BLaER1 treated with 17β-estradiol and CSF1 and Interleukin-3, amounts not matched to agents 10 nM and 100 nM (cell line): ENCODE data around the gene ZSCAN18.

Experiments used
- H3K27ac ChIP-seq, 11 experiments: shearing (Covaris generic); formaldehyde crosslinking; 2 replicates each; pipeline ENCODE4 v1.8.1; 2022
- H3K27me3 ChIP-seq, 11 experiments: shearing (Covaris generic); formaldehyde crosslinking; 2 replicates each; pipeline ENCODE4 v1.8.1; 2022
- H3K36me3 ChIP-seq, 11 experiments: shearing (Covaris generic); formaldehyde crosslinking; 2 replicates each; pipeline ENCODE4 v1.8.1; 2022
- H3K4me1 ChIP-seq, 10 experiments: shearing (Covaris generic); formaldehyde crosslinking; 2 replicates each; pipeline ENCODE4 v1.8.1; 2022
- H3K4me2 ChIP-seq, 11 experiments: shearing (Covaris generic); formaldehyde crosslinking; 2 replicates each; pipeline ENCODE4 v1.8.1; 2022
- H3K4me3 ChIP-seq, 10 experiments: shearing (Covaris generic); formaldehyde crosslinking; 2 replicates each; pipeline ENCODE4 v1.8.1; 2022
- H3K9ac ChIP-seq, 11 experiments: shearing (Covaris generic); formaldehyde crosslinking; 2 replicates each; pipeline ENCODE4 v1.8.1; 2022
- H3K9me3 ChIP-seq, 11 experiments: shearing (Covaris generic); formaldehyde crosslinking; replicated peaks in 1 of 11; 2 replicates each; pipeline ENCODE4 v1.8.1; 2022
- H4K20me1 ChIP-seq, 11 experiments: shearing (Covaris generic); formaldehyde crosslinking; 2 replicates each; pipeline ENCODE4 v1.8.1; 2022
- Cebpa-rat ChIP-seq, 11 experiments: shearing (Covaris generic); IDR thresholded peaks; 2 replicates each; pipeline ENCODE4 v1.8.1; 2022

ZSCAN18 gene

DNA sequence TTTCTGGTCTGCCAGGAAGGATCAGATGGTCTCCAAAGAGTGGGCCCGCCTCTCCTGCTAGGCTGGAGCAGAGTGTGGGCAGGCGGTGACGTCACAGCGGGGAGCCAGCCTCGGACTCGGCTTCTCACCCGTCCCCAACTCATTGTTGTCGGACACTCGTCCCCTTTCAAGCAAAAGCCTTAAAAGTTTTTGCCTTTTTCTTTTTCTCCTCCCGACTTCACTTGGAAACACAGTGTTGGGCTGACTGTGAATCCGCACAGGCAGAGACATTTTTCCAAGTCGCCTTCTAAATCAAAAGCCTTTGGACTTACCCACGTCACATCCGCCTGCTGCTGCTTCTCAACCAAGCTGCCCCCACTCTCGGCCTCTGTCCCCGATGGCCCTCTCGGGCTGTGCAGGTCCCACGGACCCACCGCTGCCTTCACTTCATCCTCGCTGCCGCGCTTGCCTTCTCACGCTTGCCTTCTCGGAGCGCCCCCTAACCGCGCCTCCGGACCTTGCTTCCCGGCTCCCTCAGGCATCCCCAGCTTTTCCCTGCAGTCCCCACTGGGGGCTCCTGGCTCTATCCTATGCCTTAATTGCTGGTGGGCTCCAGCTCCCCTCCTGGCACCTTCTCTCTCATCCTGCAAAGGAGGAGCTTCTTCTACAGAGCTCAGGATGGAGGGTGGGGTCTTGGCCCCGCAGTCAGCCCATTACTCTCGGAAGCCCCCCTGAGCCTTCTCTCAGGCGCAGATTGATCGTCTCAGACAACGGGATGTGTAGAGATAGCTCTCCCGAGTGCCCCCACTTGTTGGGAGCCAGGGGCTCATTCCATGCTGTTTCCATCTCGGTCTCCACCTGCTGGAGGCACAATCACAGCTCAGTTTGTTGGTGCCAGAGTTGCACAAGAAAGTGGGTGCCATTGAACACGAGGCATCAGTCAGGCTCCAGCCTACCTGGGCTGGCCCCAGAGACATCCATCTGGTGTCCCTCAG is 42.8 kb downstream of the ZSCAN18 start:
- H3K9ac ChIP-seq, result peak overlapping the region in 8 of 11 experiments; percentile 19 to 47 (median 38); a peak in 10 of 22 replicates
- H3K4me1 ChIP-seq, result peaks cover 6 to 19% (median 14%) of the 10 kb centered on the region in 10 experiments; a peak in 15 of 20 replicates
- peak overlapping the region; percentile 9 to 59 (median 52); a peak in 20 of 22 replicates for H3K4me2 ChIP-seq

DNA sequence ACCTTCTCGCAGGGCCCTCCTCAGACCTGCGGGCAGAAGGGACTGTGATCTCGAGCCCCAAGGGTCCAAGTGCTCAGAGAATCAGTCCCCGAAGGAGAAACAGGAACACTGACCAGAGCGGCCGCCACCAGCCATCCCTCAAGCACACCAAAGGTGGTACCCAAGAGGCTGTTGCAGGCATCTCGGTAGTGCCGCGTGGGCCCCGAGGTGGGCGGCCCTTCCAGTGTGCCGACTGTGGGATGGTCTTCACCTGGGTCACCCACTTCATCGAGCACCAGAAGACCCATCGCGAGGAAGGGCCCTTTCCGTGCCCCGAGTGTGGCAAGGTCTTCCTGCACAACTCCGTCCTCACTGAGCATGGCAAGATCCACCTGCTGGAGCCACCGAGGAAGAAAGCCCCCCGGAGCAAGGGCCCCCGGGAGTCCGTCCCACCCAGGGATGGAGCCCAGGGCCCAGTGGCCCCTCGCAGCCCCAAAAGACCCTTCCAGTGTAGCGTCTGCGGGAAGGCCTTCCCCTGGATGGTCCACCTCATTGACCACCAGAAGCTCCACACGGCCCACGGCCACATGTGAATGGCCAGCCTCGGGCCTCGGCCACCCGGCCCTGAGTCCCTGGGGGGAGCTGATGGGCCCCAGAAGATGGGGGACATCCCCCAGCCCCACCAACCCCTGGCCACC is 44.4 kb downstream of the ZSCAN18 start:
- H3K4me1 ChIP-seq, result peaks cover 0 to 7% (median 3%) of the 10 kb centered on the region in 10 experiments; a peak in 12 of 20 replicates
- peaks cover 0 to 10% (median 0%) of the 10 kb centered on the region in 11 experiments; a peak in 7 of 22 replicates for H3K27me3 ChIP-seq
- H3K27ac ChIP-seq, result no peak overlapping the region
- 0 out of 20 replicates have a peak overlapping the region, but pooled peaks of 1 of the 10 experiments have one; percentile 6 for H3K4me3 ChIP-seq
- H3K4me2 ChIP-seq, result no peak overlapping the region
- peaks cover 81 to 100% (median 97%) of the 10 kb centered on the region in 11 experiments for H3K9me3 ChIP-seq
- H3K9ac ChIP-seq, result no peak overlapping the region
- no peak for TF ChIP-seq Cebpa-rat (IDR thresholded peaks at IDR 0.05)
- peaks cover 0 to 5% (median 0%) of the 10 kb centered on the region in 11 experiments; a peak in 1 of 22 replicates for H3K36me3 ChIP-seq
- H4K20me1 ChIP-seq, result no peaks in the 10 kb centered on the region

More for the DNA sequence above, 42.8 kb downstream of the ZSCAN18 start:
- H4K20me1 ChIP-seq, result no peaks in the 10 kb centered on the region
- peaks cover 0 to 8% (median 0%) of the 10 kb centered on the region in 11 experiments; a peak in 5 of 22 replicates for H3K36me3 ChIP-seq
- no peak for TF ChIP-seq Cebpa-rat (IDR thresholded peaks at IDR 0.05)
- H3K9me3 ChIP-seq, result peaks cover 75 to 100% (median 97%) of the 10 kb centered on the region in 11 experiments
- H3K27ac ChIP-seq, result peak overlapping the region in 1 of 11 experiments; percentile 25; a peak in 2 of 22 replicates
- peaks cover 0 to 10% (median 0%) of the 10 kb centered on the region in 11 experiments; a peak in 7 of 22 replicates for H3K27me3 ChIP-seq
- H3K4me3 ChIP-seq, result peak overlapping the region; percentile 27 to 63 (median 42); a peak in 19 of 20 replicates

DNA sequence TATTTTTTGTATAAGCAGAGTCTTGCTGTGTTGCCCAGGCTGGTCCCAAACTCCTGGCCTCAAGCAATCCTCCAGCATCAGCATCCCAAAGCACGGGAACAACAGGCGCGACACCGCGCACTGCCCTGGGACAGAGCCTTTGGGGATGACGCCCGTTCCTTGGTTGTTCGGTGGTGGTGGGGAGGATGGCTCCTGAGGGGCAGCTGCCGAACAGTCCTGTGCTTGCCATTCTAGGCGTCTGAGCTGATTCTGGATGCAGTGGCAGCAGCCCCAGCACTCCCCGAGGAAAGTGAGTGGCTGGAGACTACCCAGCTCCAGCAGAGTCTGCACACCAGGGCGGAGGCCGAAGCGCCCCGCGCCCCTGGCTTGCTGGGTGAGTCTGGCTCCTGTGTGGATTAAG is 45.8 kb downstream of the ZSCAN18 start:
- H3K4me2 ChIP-seq, result no peak overlapping the region
- H3K9ac ChIP-seq, result no peak overlapping the region
- H3K36me3 ChIP-seq, result peaks cover 0 to 5% (median 0%) of the 10 kb centered on the region in 11 experiments; a peak in 1 of 22 replicates
- H3K4me1 ChIP-seq, result peaks cover 0 to 10% (median 0%) of the 10 kb centered on the region in 10 experiments; a peak in 3 of 20 replicates
- H4K20me1 ChIP-seq, result no peaks in the 10 kb centered on the region
- H3K27me3 ChIP-seq, result peaks cover 0 to 10% (median 0%) of the 10 kb centered on the region in 11 experiments; a peak in 7 of 22 replicates
- no peak overlapping the region for H3K4me3 ChIP-seq
- no peak for TF ChIP-seq Cebpa-rat (IDR thresholded peaks at IDR 0.05)
- H3K27ac ChIP-seq, result no peak overlapping the region
- peaks cover 90 to 100% (median 99%) of the 10 kb centered on the region in 11 experiments for H3K9me3 ChIP-seq

DNA sequence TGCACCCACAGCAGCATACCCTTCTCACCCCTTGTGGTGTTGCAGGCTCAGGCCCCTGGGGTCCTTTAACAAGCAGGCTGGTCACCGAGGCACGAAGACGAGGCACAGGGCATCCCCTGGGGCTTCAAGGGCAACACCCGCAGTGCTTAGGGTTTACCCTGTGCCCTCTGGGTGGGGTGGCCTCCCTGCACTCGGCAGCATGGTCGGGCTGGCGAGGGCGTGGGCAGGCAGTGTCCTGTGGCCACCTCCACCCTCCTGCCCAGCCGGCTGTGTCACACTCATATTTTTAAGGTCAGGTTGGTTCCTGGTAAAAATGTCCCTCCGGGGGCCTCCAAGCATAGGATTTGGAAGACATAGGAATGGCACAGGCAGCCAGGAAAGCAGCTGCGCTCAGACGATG is 50.4 kb downstream of the ZSCAN18 start:
- no peak overlapping the region for H3K27ac ChIP-seq
- no peak overlapping the region for H3K4me3 ChIP-seq
- H3K4me1 ChIP-seq, result peaks cover 0 to 6% (median 0%) of the 10 kb centered on the region in 10 experiments; a peak in 3 of 20 replicates
- TF ChIP-seq Cebpa-rat (IDR thresholded peaks at IDR 0.05), result no peak
- H4K20me1 ChIP-seq, result no peaks in the 10 kb centered on the region
- peak overlapping the region in 4 of 11 experiments; percentile 3 to 40 (median 22); a peak in 5 of 22 replicates for H3K4me2 ChIP-seq
- peaks cover 0 to 5% (median 0%) of the 10 kb centered on the region in 11 experiments; a peak in 1 of 22 replicates for H3K36me3 ChIP-seq
- no peak overlapping the region for H3K9ac ChIP-seq
- H3K27me3 ChIP-seq, result no peaks in the 10 kb centered on the region
- H3K9me3 ChIP-seq, result peaks cover 96 to 100% (median 99%) of the 10 kb centered on the region in 11 experiments

DNA sequence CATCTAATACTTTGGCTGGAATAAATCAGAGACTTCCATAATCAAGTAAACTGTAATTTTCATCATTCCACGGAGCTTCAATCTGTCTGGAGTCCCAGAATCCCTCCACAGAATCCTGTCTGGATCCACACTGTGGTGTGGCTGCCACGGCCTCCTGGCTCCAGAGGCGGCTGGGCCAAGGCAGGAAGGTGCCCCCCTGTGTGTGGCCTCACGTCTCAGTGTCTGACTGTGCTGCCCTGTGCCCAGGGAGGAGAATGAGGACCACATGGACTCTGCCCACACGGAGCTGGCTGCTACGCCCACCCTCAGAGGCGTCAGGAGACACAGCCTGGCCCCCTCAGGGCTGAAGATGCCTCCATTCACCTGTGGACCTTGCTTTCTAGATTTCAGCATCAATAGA is 51.2 kb downstream of the ZSCAN18 start:
- Histone ChIP-seq H3K36me3 (peaks cover 0 to 3% (median 0%) of the 10 kb centered on the region in 11 experiments; a peak in 1 of 22 replicates), H3K9me3 (peaks cover 93 to 100% (median 97%) of the 10 kb centered on the region in 11 experiments), H3K4me3 (no peak overlapping the region), H3K4me2 (no peak overlapping the region), H3K27me3 (no peaks in the 10 kb centered on the region), H3K9ac (no peak overlapping the region), H3K27ac (no peak overlapping the region), H4K20me1 (no peaks in the 10 kb centered on the region), H3K4me1 (peaks cover 0 to 6% (median 0%) of the 10 kb centered on the region in 10 experiments; a peak in 3 of 20 replicates)
- TF ChIP-seq Cebpa-rat (IDR thresholded peaks at IDR 0.05), result no peak

DNA sequence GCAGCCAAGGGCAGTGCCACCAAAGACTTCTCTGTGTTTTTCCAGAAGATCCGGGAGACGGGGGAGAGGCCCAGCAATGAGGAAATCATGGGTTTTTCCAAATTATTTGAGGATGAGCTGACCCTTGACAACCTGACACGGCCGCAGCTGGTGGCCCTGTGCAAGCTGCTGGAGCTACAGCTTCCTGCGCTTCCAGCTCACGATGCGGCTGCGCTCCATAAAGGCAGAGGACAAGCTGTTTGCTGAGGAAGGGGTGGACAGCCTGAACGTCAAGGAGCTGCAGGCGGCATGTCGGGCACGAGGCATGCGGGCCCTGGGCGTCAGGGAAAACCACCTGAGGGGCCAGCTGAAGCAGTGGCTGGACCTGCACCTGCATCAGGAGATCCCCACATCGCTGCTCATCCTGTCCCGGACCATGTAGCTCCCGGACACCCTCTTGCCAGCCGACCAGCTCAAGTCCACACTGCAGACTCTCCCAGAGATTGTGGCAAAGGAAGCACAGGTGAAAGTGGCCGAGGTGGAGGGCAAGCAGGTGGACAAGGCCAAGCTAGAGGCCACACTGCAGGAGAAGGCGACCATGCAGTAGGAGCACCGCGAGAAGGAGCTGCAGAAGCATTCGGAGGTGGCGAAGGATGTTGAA is 52.5 kb downstream of the ZSCAN18 start:
- TF ChIP-seq Cebpa-rat (IDR thresholded peaks at IDR 0.05), result no peak
- Histone ChIP-seq H3K4me1 (peaks cover 0 to 6% (median 0%) of the 10 kb centered on the region in 10 experiments; a peak in 2 of 20 replicates), H3K4me3 (no peak overlapping the region), H3K9me3 (peaks cover 95 to 100% (median 98%) of the 10 kb centered on the region in 11 experiments), H3K36me3 (no peaks in the 10 kb centered on the region), H3K4me2 (no peak overlapping the region), H3K27me3 (no peaks in the 10 kb centered on the region), H3K27ac (no peak overlapping the region), H3K9ac (no peak overlapping the region), H4K20me1 (no peaks in the 10 kb centered on the region)

DNA sequence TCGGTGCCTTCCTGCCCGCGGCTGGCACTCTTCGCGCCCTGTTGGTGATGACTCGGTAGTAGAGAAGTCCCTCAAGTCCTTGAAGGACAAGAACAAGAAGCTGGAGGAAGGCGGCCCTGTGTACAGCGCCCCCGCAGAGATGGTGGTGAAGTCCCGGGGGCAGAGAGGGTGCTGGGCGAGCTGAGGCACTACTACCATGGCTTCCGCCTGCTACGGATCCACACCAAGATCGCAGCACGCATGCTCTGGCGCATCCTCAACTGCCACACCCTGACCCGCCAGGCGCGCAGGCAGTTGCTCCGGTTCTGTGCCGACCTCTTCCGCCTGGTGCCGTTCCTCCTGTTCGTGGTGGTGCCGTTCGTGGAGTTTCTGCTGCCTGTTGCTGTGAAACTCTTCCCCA is 53.1 kb downstream of the ZSCAN18 start:
- Histone ChIP-seq H3K27ac (no peak overlapping the region), H3K4me3 (no peak overlapping the region), H4K20me1 (no peaks in the 10 kb centered on the region), H3K9me3 (peaks cover 95 to 100% (median 98%) of the 10 kb centered on the region in 11 experiments), H3K4me2 (no peak overlapping the region), H3K9ac (no peak overlapping the region), H3K4me1 (peaks cover 0 to 6% (median 0%) of the 10 kb centered on the region in 10 experiments; a peak in 2 of 20 replicates), H3K36me3 (no peaks in the 10 kb centered on the region), H3K27me3 (no peaks in the 10 kb centered on the region)
- no peak for TF ChIP-seq Cebpa-rat (IDR thresholded peaks at IDR 0.05)

DNA sequence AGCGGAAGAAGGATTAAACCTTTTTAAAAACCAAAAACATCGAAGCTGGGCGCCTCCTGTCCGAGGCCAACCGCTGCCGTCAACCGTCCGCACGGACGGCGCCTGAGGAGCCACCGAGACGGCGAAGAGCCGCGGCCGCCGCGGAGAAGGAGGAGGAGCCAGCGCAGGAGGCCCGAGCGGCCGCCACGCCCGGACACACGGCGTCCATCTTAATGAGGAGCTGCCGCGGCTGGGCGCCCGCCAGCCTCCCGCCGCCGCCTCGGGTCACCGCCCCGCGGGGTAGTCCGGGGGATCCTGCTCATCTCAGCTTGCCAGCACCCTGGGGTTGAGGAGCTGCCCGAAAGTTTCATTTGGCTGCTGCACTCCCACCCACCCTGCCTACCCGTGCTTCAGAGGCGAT is 53.6 kb downstream of the ZSCAN18 start:
- Histone ChIP-seq H3K9me3 (peaks cover 92 to 100% (median 96%) of the 10 kb centered on the region in 11 experiments), H3K36me3 (no peaks in the 10 kb centered on the region), H3K27me3 (no peaks in the 10 kb centered on the region), H3K4me1 (peaks cover 0 to 6% (median 0%) of the 10 kb centered on the region in 10 experiments; a peak in 2 of 20 replicates), H3K4me3 (no peak overlapping the region), H4K20me1 (no peaks in the 10 kb centered on the region), H3K4me2 (no peak overlapping the region), H3K9ac (no peak overlapping the region), H3K27ac (no peak overlapping the region)
- TF ChIP-seq Cebpa-rat (IDR thresholded peaks at IDR 0.05), result no peak
